Kidney (tissue), 14 donors: Measurements from ENCODE around the gene TM4SF20. TPM values are rescaled to one million over a fixed set of nuclear protein-coding genes. Genes with fewer than 3 reads are reported as not detected.

ENCODE experiments used
- DNase-seq, 5 donors: peaks; one replicate each; pipeline ENCODE4 v3.0.0-alpha.2; 2013 to 2020
- FAIRE-seq: peaks from 2 replicates; lab custom pipeline; 2012; peaks lifted over from hg19 to GRCh38; lab: Jason Lieb, UNC
- H3K27ac ChIP-seq, 2 donors: one replicate each; pipeline ENCODE4 v1.7.0; 2013; ENCODE audit warnings: low read depth in 2 of 2, low read length in 2 of 2, inconsistent platforms in 1 of 2
- H3K27me3 ChIP-seq: one replicate; pipeline ENCODE4 v1.7.1; 2013; ENCODE audit warnings: low read length, inconsistent platforms; ENCODE audit not compliant: control insufficient read depth, insufficient read depth
- H3K36me3 ChIP-seq, 3 donors: one replicate each; pipeline versions ENCODE4 v1.7.0 to v1.7.1; 2013; ENCODE audit warnings: low read length in 3 of 3, control low read depth in 1 of 3, inconsistent platforms in 1 of 3; ENCODE audit not compliant: insufficient read depth in 3 of 3, control insufficient read depth in 2 of 3
- H3K4me1 ChIP-seq, 3 donors: one replicate each; pipeline versions ENCODE4 v1.7.0 to v1.7.1; 2013; ENCODE audit warnings: low read length in 3 of 3, inconsistent platforms in 1 of 3, low read depth in 1 of 3; ENCODE audit not compliant: control insufficient read depth in 2 of 3, insufficient read depth in 2 of 3
- H3K4me3 ChIP-seq, 3 donors: one replicate each; pipeline versions ENCODE4 v1.7.0 to v1.8.1; 2013; ENCODE audit warnings: low read length in 3 of 3, control low read depth in 1 of 3, inconsistent platforms in 1 of 3
- H3K9ac ChIP-seq, 3 donors: one replicate each; pipeline versions ENCODE4 v1.7.0 to v1.7.1; 2013; ENCODE audit warnings: low read length in 3 of 3, control low read depth in 1 of 3, inconsistent platforms in 1 of 3
- H3K9me3 ChIP-seq, 3 donors: one replicate each; pipeline versions ENCODE4 v1.7.0 to v1.7.1; 2013; ENCODE audit warnings: low read length in 3 of 3, control low read depth in 1 of 3, inconsistent platforms in 1 of 3; ENCODE audit not compliant: control insufficient read depth in 2 of 3, insufficient read depth in 1 of 3
- CTCF ChIP-seq: IDR thresholded peaks from 3 replicates; pipeline ENCODE4 v1.5.1; 2012; ENCODE audit warnings: mild to moderate bottlenecking, moderate library complexity, borderline replicate concordance; ENCODE audit not compliant: insufficient read depth; ENCODE audit errors: extremely low read depth
- intact Hi-C: fragments of 100-400 bp; cut with DNase I; formaldehyde crosslinking; loops from one replicate; pipeline ENCODE4 v1.11.1; 2022
- polyA plus RNA-seq: library from polyadenylated mRNA; stranded (reverse); fragments of 350-450 nt; fragmentation: Illumina TruSeq; extraction: RNeasy Lipid Tissue Mini Kit (QIAGEN cat#74804); gene quantifications from one replicate; pipeline ENCODE4 v1.2.3, GENCODE V29; 2014; ENCODE audit warnings: low read depth, low replicate concordance; ENCODE audit not compliant: insufficient read depth
- total RNA-seq: library from RNA; stranded (reverse); fragmentation: NEBNext Ultra II Directional; extraction: Animal tissue kit (Norgen Biotek cat#: 25700); gene quantifications from one replicate; pipeline ENCODE4 v1.2.1, GENCODE V29; 2021
- donor health status: control.
- donor health status: control.
- donor health status: control.
- donor health status: control.
- donor health status: control.
- donor health status: DM: yes; HTN: yes; CAD: no.
- donor health status: Normal renal cell carcinoma (clear cell type).

The TM4SF20 gene
- total and polyA plus RNA-seq, 2 donors from 2014 or later, result not detected

GRCh38 chr2:227420087-227421052 lies 41.3 kb upstream of the TM4SF20 start:
- intact Hi-C loops, result no loop called here
- FAIRE-seq (no peak), DNase-seq (no peak)
- no peak for TF ChIP-seq CTCF
- H3K27me3 ChIP-seq, result no peaks in the 10 kb centered on the region
- no peaks in the 10 kb centered on the region for H3K9me3 ChIP-seq
- H3K4me3 ChIP-seq, result no peak overlapping the region
- no peak overlapping the region for H3K27ac ChIP-seq
- no peak overlapping the region for H3K9ac ChIP-seq
- no peaks in the 10 kb centered on the region for H3K36me3 ChIP-seq
- H3K4me1 ChIP-seq, result peaks cover 0 to 5% (median 0%) of the 10 kb centered on the region in 3 donors

GRCh38 chr2:227416701-227417100 lies 37.6 kb upstream of the TM4SF20 start:
- no peak for FAIRE-seq
- intact Hi-C loops, result no loop called here

GRCh38 chr2:227415538-227416424 lies 36.7 kb upstream of the TM4SF20 start:
- intact Hi-C loops, result no loop called here
- Histone ChIP-seq H3K4me1 (peaks cover 0 to 9% (median 0%) of the 10 kb centered on the region in 3 donors), H3K9me3 (no peaks in the 10 kb centered on the region), H3K27ac (peak overlapping the region in 1 of 2 donors; percentile 8), H3K4me3 (no peak overlapping the region), H3K27me3 (no peaks in the 10 kb centered on the region), H3K9ac (no peak overlapping the region), H3K36me3 (no peaks in the 10 kb centered on the region)
- peak in 2 of 5 donors; percentile 20 to 38 for DNase-seq
- TF ChIP-seq CTCF, result no peak
- FAIRE-seq, result no peak

More at GRCh38 chr2:227416701-227417100, 37.6 kb upstream of the TM4SF20 start:
- H3K9me3 ChIP-seq, result no peaks in the 10 kb centered on the region
- DNase-seq, result no peak
- peaks cover 0 to 9% (median 0%) of the 10 kb centered on the region in 3 donors for H3K4me1 ChIP-seq
- no peak overlapping the region for H3K27ac ChIP-seq
- no peaks in the 10 kb centered on the region for H3K27me3 ChIP-seq
- H3K4me3 ChIP-seq, result no peak overlapping the region
- H3K9ac ChIP-seq, result no peak overlapping the region
- no peaks in the 10 kb centered on the region for H3K36me3 ChIP-seq
- no peak for TF ChIP-seq CTCF
